Transverse colon (tissue), 4 donors: ENCODE measurements around the gene VWA3A.
"Not testable (repeated sequence)": the region's sequence is repeated elsewhere in the genome, so short reads cannot be mapped to it uniquely, and the experiment has no call there.

Experiments used
- CTCF ChIP-seq, 5 experiments: fragments of 200-600 bp in 3 of 5; fragments of 450-650 bp in 2 of 5; sonication (generic) in 3 of 5; IDR thresholded peaks; 1 replicate in 2 of 5; 2 replicates in 3 of 5; pipeline ENCODE4 v1.5.1; 2016 to 2017; ENCODE audit warnings: antibody characterized with exemption in 5 of 5, inconsistent platforms in 3 of 5, mild to moderate bottlenecking in 2 of 5, moderate library complexity in 1 of 5
- POLR2A ChIP-seq: fragments of 450-650 bp; IDR thresholded peaks from one replicate; pipeline ENCODE4 v1.6.1; 2016; ENCODE audit warnings: antibody characterized with exemption, mild to moderate bottlenecking, moderate library complexity
- POLR2AphosphoS5 ChIP-seq, 3 donors: sonication (generic); formaldehyde crosslinking; IDR thresholded peaks; one replicate each; pipeline ENCODE4 v1.6.1; 2016; ENCODE audit warnings: antibody characterized with exemption in 3 of 3

DNA sequence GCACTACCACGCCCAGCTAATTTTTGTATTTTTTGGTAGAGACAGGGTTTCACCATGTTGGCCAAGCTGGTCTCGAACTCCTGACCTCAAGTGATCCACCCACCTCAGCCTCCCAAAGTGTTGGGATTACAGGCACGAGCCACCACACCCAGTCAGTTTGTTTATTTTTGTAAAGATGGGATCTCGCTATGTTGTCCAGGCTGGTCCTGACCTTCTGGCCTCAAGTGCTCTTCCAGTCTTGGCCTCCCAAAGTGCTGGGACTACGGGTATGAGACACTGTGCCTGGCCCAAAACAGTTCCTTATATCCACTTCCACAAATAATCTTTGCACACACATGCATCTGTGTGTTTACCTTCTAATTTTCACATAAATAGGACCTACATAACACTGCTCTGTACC is 19.3 kb downstream of the VWA3A start:
- not testable (repeated sequence) for TF ChIP-seq CTCF (IDR thresholded peaks at IDR 0.05); POLR2AphosphoS5 (IDR thresholded peaks at IDR 0.05); POLR2A
